GM18907 (cell line): ENCODE data around the gene ATP13A2.

Experiments used
- ATAC-seq: cut with Tn5 transposase; IDR thresholded peaks from one replicate; pipeline ENCODE4 v1.9.1; 2021; ENCODE audit warnings: mild to moderate bottlenecking, moderate library complexity; ENCODE audit not compliant: unreplicated experiment

Gene ATP13A2

GRCh38 chr1:17004466-17005364 is 7.0 kb downstream of the ATP13A2 start:
- ATAC-seq: no peak

DNA sequence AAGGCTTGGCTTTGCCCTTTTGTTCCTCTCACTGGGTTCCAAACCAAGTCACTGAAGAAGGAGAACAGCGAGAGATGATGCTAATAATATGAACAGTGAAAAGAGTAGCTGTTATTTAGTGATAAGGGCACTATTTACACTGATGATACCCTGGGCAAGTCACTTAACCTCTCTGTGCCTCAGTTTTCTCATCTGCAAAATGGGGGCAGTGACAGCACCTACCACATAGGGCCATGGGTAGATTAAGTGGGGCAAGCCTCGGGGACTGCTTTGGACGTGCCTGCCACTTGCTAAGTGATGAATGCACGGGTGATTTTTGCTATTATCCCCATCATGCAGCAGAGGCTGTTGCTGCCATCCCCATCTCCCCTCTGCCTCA is 9.2 kb downstream of the ATP13A2 start:
- no peak for ATAC-seq

DNA sequence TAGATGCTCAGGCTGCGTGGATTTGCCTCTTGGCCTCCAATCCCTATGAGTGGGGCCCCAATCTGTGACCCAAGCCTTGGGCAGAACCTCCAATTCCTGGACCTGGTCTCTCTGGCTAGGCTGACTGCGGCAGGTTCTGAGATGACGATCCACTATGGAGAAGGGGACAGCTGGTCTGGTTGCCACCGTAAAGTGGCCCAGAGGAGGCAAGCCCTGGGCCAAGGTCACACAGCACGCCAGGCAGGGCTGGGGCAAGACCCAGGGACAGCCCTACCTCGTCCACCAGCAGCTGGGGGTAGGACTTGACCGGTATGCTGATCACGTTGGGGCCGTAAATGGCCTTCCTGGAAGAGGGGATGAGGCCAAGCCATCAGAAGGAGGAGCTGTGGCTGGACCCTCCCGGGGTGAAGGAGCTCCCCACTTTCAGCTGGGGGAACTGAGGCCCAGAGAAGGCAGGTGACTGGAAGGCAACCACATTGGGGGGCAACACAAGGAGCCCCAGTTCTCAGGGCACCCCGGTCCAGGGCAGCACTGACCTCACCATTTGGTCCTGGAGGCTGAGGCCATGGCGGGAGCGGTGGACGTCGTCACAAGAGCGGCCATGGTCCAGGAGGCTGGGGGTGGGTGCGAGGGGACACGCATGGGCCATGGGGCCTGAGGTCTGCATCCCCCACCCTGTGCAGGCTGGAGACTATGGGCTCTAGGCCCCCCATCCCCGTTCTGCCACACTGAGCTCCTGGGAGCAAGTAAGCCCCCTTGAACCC is 9.8 kb downstream of the ATP13A2 start:
- ATAC-seq: no peak

DNA sequence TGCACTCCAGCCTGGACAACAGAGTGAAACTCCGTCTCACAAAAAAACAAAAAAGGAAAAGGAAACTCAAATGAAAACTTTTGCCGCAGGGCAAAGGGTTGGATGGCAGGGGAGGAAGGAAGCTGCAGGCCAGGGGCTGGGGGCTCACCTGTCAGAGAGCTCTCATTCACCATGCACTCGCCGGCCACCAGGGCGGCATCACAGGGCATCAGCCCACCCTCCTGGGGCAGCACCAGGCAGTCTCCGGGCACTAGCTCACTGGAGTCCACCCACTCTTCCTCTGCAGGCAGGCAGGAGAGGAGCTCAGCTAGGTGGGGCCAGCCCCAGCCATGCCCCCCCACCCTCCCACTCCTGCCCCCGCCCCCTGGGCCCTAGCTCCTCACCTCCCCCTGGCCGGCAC is 11.9 kb downstream of the ATP13A2 start:
- ATAC-seq: no peak

DNA sequence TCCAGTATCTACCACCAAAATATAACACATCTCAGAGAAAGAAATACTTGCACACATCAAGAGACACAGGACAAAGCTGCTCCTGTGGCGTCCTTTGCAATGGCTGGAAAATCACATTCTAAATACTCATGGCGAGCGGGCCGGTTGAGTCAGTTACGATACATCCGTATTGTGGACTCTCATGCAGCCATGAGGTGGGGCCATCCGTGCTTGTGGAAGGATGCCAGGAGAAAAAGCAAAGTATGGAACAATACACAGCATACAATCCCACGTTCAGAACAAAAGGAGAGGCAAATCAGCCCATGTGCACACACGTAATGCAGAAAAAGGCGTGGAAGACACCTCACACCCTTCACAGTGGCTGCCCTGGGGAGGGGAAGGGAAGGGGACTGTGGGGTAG is 13.1 kb downstream of the ATP13A2 start:
- ATAC-seq: no peak

DNA sequence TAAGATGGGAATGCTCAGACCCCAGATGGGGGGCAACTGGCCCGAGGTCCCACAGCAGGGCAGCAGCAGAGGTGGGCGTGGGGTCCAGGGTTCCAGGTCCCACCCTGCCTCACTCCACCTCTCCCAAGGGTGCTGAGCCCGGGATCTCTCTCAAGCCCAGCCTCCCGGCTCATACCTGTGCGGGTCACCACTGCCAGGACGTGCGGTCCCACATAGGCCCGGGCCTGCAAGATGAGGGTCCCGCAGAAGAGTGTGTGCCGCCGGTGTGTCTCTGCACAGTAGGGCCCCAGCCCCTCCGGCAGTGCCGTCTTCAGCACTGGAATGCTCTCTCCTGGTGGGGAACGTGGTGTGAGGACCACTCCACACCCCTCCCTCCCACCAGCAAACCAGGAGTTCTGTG is 14.9 kb downstream of the ATP13A2 start:
- no peak for ATAC-seq

DNA sequence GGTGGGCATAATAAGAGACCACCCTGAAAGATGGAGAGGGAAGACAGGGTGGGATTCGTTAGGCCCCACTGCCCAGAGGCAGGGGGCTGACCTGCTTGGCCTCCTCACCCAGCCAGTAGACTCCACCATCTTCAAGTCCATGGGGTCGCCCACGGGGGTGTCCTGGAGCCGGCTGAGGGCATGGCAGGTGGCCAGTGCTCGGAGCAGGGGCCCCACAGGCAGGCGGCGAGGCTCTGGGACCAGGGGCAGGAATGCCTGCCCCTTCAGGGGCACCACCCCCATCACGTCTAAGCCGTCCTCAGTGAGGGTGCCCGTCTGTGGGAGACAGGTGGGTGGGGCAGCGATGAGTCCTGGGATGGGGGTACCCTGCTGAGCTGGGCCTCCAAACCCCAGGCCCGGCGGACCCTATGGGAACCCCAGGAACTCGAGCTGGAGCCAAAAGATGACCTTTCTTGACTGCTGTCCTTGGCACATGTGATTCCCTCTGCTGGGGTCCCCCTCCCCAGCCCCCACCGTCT is 18.1 kb downstream of the ATP13A2 start:
- ATAC-seq: no peak

DNA sequence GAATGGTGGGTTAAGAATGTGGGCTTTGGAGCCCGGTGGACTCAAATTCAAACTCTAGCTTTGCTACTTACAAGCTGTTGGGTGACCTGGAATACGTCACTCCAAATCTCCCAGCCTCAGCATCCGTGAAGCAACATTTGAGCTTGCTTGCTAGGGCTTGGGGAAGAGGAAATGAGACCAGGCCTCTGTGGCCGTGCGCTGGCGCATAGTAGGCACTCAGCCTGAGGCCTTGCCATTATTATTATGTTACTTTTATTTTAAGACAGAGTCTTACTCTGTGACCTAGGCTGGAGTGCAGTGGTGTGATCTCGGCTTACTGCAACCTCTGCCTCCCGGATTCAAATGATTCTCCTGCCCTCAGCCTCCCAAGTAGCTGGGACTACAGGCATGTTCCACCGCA is 19.1 kb downstream of the ATP13A2 start:
- no peak for ATAC-seq

DNA sequence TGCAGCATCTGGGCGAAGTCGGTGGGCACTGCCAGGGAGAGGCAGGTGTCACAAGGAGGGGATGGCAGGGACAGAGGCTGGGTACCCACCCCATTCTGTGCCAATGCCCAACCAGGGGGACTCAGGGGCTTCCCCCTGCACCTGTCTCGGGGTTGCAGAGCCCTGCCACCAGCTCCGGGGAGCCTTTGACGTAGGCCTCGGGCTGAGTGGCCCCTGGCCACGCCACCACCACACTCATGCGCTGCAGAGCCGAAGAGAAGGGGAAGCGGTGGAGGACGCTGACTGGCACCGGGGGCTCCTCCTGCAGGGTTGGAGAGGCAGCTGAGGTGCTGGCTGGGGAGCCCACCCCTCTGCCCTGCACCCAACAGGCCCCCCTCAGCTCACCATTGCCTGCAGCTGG is 19.6 kb downstream of the ATP13A2 start:
- no peak for ATAC-seq

DNA sequence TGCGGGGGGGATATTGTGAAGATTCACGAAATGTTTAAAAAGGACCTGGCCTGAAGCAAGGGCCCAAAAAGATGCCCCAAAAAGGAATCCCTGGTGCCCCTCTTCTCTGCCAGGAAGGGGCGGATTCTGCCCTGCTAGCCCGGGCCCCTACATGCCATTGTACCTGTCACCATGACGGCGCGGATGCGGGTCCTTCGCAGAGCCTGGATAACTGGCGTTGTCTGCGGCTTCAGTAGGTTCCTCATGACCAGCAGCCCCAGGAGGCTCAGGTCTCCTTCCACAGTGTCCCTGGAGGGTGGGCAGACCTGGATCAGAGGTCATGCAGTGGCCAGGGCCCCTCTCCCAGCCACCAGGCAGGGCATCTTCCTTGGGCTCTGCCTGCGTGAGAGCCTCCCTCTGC is 20.2 kb downstream of the ATP13A2 start:
- ATAC-seq: no peak

- ATAC-seq: no peak
Observed at GRCh38 chr1:16989676-16990391, 21.9 kb downstream of the ATP13A2 start.

DNA sequence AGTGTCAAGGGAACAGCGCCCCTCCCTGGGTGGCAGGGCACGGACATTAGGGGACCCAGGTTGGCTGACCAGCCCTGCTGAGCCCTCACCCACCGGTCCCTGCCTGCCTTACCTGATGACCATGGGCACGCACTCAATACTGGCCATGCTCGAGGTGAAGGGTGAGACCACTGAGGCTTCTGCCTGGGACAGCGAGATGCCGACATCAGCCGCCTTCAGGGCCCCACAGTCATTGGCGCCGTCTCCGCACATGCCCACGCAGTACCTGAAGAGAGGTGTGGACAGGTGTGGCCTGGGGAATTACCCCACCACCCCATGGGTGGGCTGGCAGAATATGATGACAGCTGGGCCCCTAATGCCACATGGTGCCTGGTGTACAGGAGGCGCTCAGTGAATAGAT is 23.5 kb downstream of the ATP13A2 start:
- ATAC-seq: no peak

- no peak for ATAC-seq
Observed at GRCh38 chr1:16986962-16987361, 24.8 kb downstream of the ATP13A2 start.

- no peak for ATAC-seq
Observed at GRCh38 chr1:16986560-16986959, 25.2 kb downstream of the ATP13A2 start.

- ATAC-seq: no peak
Observed at GRCh38 chr1:16986113-16986512, 25.6 kb downstream of the ATP13A2 start.

DNA sequence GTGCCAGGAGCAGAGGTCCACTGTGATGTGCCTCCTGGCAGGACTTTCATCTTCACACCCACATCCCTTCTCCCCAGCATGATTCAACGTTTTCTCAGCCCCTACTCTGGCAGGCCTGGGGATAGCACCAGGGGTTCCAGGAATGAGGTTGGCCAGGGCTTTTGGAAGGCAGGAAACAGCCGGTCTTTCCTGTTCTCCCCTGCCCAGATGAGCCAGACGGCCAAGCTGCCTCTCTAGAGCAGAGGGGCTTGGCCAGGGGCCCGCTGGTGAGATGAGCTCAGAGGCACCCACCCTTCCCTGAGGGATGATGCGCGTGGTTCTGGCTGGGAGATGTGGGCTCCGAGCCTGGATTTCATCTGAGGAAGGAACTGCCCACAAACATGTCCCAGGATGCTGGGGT is 27.0 kb downstream of the ATP13A2 start:
- no peak for ATAC-seq

GRCh38 chr1:16983649-16984048 is 28.1 kb downstream of the ATP13A2 start:
- no peak for ATAC-seq

DNA sequence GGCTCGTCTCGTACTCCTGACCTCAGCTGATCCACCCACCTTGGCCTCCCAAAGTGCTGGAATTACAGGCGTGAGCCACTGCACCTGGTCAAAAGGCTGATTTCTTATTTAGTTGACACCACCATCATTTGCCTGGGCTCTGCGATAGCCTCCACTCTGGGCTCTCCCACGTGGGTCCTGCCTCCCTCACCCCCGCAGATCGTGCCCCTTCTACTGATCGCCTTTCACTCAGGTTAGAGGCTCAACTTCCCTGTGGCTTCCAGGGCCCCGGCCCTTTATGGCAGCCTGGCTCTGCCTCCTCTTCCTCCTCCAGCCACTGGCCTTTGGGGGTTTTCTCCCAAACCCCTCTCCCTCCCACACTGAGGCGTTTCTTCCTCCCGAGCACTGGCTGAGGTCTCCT is 28.8 kb downstream of the ATP13A2 start:
- ATAC-seq: no peak

DNA sequence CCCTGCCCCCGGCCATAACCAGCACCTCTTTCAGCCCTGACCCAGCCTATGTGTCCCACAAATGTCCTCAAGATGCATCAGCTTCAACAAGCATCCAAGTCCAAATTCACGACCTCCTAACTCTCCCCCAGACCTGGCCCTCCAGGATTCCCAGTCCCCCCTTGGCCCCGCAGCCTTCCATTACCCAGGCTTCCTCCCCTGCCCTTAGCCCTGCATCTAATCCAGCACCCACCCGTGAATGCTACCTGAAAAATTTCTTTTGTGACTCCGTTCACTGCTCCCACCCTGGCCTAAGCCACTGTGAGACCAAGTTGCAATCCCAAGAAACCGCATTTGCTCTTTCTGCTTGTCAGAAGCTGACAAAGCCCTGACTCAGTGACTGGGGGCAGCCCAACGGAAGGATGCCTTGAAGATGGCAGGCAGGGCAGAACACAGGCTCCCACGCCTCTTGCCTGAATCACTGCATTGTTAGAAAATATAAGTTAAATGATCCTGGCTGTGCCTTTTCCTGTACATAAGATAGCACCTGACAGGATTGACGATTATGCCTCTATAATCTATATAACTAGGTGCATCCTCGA is 30.4 kb downstream of the ATP13A2 start:
- no peak for ATAC-seq

DNA sequence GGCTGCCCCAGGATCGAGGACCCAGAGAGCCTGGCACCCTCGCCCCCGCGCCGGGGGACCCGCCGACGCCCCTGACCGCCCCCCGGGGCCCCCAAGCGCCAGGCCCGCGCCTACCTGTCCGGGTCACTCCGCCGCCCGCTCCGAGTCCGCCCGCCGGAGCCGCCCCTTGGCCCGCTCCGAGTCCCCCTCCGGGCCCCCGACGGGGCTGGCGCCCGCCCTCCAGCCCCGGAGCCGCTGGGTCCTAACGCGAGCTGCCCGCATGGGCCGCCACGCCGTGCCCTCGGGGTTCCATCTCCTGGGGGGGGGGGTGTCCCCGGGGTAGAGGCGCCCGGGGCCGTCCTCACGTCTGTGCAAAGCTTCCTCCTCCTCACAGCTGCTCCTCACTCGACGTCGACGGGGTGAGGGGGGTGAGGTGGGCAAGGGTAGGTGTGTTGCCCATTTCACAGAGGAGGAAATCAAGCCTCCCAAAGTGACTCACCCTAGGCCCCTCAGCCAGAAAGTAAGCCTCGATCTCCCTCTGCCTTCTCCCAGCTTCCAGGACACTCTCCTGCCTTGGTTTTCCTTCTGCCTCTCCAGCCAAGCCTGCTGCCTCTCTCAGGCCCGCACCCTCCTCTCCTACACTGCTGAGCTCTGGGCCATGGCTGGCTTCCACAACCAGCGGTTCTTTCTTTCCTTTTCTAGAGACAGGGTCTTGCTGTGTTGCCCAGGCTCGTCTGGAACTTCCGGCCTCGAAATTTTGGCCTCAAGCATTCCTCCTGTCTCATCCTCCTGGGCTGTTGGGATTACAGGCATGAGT is 31.1 kb downstream of the ATP13A2 start, which contains the start of gene MFAP2:
Gene MFAP2, minus strand, starts transcription at position 148 of the 796 bp plus-strand sequence. CDS start 2,347 bp downstream, outside the sequence.
- ATAC-seq: no peak
